GM21737 (cell line): ENCODE results near the gene SLC31A1.

Source experiments
- ATAC-seq: cut with Tn5 transposase; IDR thresholded peaks from one replicate; pipeline ENCODE4 v1.9.1; 2021; ENCODE audit warnings: mild to moderate bottlenecking, moderate library complexity; ENCODE audit not compliant: unreplicated experiment

The SLC31A1 gene

GRCh38 chr9:113221003-113221799 is at the start of gene SLC31A1, which contains the start of gene FKBP15:
TSS of gene SLC31A1 (plus strand) at chr9:113221544. CDS start at chr9:113256149, 34,605 bp downstream.
TSS of gene FKBP15 (minus strand) at chr9:113221277. CDS start at chr9:113221243, 34 bp downstream.
- peak; percentile 80 for ATAC-seq

GRCh38 chr9:113173341-113173740 is 48.0 kb upstream of the SLC31A1 start:
- ATAC-seq, result no peak

GRCh38 chr9:113176803-113177202 is 44.5 kb upstream of the SLC31A1 start:
- ATAC-seq, result no peak

- no peak for ATAC-seq
These were observed 44.1 kb upstream of the SLC31A1 start for GRCh38 chr9:113177251-113177650.

GRCh38 chr9:113178087-113178486 is 43.3 kb upstream of the SLC31A1 start:
- no peak for ATAC-seq

- no peak for ATAC-seq
These were observed 41.5 kb upstream of the SLC31A1 start for GRCh38 chr9:113179839-113180238.

GRCh38 chr9:113181165-113181564 is 40.2 kb upstream of the SLC31A1 start:
- no peak for ATAC-seq

- ATAC-seq, result no peak
These were observed 37.3 kb upstream of the SLC31A1 start for GRCh38 chr9:113183956-113184488.

GRCh38 chr9:113184539-113184938 is 36.8 kb upstream of the SLC31A1 start:
- no peak for ATAC-seq

GRCh38 chr9:113185271-113185670 is 36.1 kb upstream of the SLC31A1 start:
- no peak for ATAC-seq

- ATAC-seq, result no peak
These were observed 35.1 kb upstream of the SLC31A1 start for GRCh38 chr9:113186137-113186755.

- no peak for ATAC-seq
These were observed 33.3 kb upstream of the SLC31A1 start for GRCh38 chr9:113187929-113188595.

- no peak for ATAC-seq
These were observed 28.9 kb upstream of the SLC31A1 start for GRCh38 chr9:113192455-113192854.

GRCh38 chr9:113199683-113200329 is 21.5 kb upstream of the SLC31A1 start:
- ATAC-seq, result no peak

- no peak for ATAC-seq
These were observed 15.9 kb upstream of the SLC31A1 start for GRCh38 chr9:113205432-113205831.

- no peak for ATAC-seq
These were observed 15.5 kb upstream of the SLC31A1 start for GRCh38 chr9:113205861-113206260.

- no peak for ATAC-seq
These were observed 10.5 kb upstream of the SLC31A1 start for GRCh38 chr9:113210815-113211214.

- no peak for ATAC-seq
These were observed 6.2 kb upstream of the SLC31A1 start for GRCh38 chr9:113215132-113215531.

- ATAC-seq, result no peak
These were observed 4.9 kb upstream of the SLC31A1 start for GRCh38 chr9:113216406-113216805.

- peak; percentile 32 for ATAC-seq
These were observed 2.0 kb upstream of the SLC31A1 start for GRCh38 chr9:113219186-113219936.
